Fibroblast of peridontal ligament (primary cell): Measurements from ENCODE around the gene UBASH3B.

Experiments
- DNase-seq: peaks from one replicate; pipeline ENCODE4 v3.0.0-alpha.2; 2010; ENCODE audit errors: extremely low read depth

Gene UBASH3B

DNA sequence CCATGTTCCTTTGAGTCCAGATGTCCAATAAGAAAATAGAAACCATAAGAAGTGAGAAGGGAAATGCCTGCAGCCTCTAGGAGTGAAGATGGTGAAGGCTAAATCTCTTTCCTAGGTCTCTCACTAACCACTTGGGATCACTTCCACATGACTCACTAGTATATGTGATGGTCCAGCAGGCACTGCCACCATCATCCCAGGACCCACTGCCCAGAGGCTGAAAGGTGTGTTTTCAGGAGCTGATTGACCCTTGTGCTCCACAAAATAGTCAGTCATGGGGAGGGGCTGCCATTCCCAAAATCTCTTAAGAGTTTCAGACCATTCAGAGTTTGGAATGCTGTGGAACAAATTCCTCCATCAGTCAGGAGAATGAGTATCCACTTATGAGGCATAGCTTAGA lies 22.9 kb downstream of the UBASH3B start:
- no peak for DNase-seq

DNA sequence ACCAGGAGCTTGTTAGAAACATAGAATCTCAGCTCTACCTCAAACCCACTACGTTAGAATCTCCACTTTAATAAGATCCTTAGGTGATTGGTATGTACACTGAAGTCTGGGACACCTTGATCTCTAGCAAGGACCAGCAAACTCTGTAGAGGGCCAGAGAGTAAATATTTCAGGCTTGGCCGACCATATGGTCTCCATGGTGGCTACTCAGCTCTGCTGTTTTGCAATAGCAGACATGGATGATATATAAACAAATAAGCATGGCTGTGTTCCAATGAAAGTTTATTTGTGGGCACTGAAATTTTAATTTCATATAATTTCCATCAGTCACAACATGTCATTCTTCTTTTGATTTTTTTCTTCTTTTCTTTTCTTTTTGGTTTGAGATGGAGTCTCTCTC lies 23.9 kb downstream of the UBASH3B start:
- DNase-seq = no peak

DNA sequence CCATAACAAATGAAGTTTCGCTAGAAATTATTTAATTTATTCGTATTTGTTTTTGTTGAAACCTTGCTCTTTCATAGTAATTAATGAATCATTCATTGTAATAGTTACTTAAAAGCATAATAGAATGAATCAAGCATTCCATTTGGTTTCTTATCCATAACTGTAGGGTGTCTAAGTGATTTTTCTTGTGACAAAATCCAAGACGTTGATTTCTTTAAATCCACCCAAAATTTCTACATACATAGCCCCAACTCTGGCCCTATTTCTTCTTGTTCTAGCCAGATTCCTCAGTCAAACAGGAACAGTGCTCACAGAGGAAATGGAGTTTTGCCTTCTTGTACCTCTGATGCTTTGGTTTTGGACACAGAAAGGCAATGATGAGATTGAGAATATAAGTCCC lies 25.5 kb downstream of the UBASH3B start:
- DNase-seq = no peak

DNA sequence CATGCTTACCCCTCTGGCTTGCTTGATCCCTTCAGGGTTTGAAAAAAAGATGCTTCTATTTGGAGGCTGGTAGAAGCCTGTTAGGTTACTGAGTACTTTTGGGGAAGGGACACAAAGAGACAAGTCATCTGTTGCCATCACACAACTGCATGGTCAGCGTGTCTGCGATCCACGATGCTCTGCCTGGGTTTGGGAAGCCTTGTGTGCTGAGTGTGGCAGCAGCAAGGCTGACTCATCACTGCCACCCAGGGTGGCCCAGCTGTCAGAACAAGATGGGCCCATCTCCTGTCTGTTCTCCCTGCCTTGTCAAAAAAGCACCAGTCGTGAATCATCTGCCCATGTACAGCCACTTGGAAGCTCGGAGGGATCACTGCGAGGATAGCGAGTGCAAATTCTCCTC lies 26.2 kb downstream of the UBASH3B start:
- DNase-seq = no peak

DNA sequence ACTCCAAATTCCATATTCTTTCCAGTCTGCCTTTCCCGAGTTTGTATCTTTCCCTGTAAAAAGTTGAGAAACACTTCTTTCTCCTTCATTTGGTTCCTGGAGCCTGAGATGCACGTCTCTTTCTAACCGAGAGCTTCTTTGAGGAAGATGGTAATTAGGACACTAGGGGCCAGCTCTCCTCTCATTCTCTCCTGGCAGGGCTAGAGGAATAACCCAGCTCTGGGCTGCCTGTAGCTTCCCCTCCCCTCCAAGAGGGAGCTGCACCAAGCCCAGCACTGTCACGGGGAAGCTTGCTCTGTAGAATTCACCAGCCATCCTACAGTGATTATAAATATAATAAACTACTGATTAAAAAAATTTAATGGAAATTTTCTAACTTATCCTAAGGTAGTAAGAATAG lies 26.9 kb downstream of the UBASH3B start:
- DNase-seq = no peak

DNA sequence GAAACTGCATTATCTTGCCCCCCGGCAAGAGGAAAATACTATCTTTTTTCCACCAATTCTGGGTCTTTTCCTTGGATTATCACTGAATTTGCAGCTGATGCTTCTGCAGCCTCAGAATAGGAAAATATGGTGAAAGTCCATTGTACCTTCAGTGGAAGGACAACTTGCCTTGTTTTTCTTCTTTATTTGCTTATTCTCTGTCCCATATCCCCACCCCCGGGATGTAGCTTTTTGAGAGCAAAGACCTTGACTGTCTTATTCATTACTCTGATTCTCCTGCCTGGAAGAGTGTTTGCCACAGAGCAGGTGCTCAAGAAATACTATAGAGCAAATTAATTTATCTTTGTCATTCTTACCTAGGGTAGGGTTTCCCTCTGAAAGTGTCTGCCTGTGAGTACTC lies 29.5 kb downstream of the UBASH3B start:
- no peak for DNase-seq

DNA sequence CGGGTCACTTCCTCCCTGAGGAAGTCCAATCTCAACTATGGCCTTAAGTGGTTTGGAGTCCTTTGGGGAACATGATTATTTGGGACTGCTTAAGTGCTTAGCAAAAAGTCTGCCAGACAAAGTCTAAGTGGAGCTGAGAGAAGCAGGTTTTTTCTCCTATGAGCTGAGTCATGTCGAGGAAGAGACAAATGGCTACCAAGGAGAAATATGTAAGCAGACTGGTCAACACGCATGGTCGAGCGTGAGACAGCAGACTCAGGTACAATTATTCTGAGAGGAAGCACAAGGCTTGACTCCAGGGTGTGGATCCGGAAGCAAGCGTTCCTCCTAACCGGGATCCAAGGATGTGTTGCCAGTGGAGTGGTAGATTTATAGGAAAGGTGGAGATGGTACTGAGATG lies 30.6 kb downstream of the UBASH3B start:
- peak; percentile 55 for DNase-seq

DNA sequence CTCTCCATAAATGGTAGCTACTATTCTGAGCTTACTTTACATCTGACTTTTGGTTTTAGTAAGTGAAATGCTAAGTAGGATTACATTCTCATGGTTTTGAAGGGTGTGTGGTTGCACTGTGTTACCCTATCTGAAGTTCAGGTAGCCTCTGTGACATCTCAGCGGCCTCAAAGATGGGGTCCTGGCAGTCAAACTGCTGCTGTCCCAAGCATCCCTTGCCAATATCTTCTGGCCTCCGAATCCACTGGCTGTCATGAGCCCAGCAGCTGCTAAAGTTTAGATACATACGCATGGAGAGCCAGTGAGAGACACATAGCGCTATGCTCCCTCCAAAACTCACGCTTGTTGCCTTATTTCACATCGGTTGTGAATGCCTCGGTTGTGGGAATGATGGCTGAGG lies 34.9 kb downstream of the UBASH3B start:
- DNase-seq = no peak

DNA sequence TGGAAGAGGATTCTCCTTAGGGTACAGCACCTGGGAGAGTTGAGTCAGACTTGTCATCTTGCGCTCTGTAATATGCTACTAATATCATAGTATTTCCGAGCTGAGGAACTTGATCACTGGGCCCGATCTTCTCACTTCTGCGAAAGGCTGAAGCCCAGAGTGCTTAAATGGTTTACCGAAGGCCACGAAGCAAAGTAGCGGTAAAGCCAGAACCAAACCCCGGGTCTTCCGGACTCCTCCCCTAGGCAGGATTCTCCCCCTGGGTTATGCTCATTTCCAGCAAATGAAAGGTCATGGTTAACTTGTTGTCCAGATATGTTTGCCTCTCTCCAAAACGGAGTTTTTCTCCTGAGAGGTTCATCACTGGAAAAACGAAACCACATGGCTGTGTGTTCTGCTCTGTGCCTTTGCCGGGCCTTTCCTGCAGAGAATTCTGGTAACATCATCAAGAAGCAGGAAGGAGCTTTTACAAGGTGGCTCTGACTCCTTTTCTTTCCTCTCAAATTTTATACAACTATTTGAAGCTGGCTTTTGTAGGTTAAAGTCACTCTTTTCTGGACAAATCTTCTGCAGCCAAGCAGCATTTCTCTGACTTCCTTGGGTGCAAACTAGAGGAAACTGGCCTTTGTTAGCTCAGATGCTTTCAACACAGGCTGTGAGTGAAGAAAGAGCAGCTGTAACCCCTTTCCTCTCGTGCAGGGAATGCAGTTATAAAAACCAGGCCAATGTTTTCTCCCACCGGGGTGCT lies 35.5 kb downstream of the UBASH3B start:
- DNase-seq = peak; percentile 80

DNA sequence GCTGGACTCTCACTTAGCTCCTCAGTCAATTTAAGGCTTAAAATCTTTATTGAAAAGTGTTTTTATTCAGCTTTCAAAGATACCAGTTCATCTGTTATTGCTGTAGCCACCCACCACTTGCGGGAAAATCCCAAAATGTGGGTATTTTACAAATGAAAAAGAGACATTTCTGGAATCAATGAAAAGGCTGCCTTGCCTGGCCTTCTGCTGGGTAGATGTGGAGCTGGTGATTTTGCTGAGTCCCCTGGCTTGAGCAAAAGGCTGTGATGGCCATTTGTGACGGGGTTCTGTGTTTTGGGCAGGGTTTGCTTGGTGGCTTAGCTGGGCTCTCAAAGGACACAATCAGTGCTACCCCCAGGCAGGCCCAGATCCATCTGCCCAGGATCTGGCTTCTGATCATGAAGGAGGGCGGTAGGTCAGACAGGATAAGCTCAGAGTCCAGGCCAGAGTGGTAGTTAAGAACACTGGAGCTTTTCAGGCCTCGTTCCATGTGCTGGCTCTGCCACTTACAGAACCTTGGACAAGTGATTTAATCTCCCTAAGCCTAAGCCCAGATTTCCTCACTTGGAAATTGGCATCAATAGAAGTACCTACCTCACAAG lies 36.1 kb downstream of the UBASH3B start:
- no peak for DNase-seq

DNA sequence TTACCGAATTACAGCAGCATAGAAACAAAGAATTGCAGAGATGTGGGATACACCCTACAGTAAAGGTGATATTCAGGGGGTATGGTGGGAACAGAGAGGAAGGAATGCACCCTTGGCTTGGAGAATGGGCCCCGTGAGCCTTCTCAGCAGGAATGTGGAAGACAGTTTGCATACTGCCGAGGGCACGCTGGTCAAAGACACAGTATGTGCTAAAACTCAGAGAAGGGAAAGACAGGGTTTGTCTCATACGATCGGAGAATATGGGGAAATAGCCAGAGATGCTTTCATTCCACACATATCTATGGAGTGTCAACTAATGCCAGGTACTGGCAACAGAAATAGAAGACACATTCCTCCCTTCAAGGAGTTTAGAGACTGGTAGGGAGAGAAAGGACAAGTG lies 36.9 kb downstream of the UBASH3B start:
- DNase-seq = no peak

DNA sequence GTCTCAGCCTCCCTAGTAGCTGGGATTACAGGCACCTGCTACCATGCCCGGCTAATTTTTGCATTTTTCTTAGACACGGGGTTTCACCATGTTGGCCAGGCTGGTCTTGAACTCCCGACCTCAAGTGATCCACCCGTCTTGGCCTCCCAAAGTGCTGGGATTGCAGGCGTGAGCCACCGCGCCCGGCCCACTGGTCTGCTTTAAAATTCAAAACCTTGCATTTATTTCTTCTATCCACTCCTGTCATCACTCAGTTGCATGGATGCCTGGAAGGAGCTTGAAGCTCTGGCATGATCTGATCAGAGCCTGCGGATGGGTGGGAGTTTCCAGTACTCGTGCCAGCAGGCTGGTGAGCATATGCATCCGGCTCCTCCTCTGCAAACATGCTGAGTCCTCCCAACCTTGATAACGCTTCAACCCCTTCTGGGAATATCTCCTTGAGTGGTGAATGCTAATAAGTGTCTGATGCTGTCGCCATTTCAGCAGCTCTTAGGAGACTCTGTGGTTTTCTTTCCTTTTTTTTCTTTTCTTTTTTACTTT lies 39.6 kb downstream of the UBASH3B start:
- no peak for DNase-seq

DNA sequence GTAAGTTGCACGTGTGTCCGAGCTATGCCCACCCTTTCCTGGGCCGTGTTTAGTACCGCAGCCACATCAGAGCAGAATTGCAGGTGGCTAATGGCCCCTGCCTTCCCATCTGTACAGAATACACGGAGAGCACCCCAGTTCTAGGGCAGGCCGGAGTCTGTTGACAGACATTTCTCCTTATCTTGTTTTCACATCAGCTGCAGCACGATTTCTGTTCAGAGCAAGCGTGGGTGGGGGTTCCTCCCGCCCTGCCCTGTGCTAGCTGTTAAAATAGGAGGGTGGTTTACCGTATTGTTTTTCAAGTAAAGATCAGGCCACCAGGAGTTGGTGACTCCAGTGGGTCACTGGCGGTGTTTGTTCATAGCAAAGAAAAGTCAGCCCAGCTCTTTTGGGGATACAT lies 41.1 kb downstream of the UBASH3B start:
- no peak for DNase-seq

DNA sequence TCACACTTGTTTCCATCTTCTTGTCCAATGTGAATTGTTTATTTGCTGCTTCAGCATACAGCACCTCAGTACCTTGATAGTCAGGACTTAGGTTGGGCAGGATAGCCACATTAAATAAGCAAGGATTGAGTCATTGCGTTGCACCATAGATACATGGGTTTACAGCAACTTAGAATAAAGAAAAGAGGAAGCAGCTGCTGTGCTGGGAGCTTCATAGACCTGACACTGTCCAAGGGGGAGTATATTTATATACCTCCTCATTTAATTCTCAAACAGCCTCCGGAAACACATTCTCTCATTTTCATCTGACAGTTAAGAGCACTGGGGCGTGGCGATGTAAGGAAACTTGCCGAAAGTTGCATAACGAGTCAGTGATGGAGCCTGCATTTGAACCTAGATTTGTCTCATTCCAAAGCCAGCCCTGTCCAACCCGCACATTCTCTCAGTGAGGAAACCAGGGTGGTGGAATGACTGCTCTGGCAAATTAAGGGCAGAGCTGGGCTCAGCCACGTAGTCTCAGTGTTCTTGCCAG lies 42.2 kb downstream of the UBASH3B start:
- DNase-seq = peak; percentile 57

DNA sequence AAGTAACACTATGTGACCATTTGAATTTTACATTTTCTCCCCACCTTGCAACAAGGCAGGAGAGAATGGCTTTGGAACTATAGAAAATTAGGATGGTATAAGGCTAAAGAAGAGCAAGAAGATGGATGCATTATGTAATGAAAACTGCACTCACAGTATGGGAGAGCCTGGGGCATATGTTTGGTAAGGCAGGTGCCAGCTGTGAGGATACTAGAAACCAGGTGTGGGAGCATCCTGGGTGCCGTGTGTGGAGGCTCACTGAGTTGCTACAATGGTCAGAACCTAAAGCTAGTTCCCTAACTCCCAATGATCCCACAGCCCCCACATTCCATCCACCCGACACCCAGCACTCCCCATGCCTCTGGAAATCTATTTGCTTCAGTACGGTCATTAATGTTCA lies 42.9 kb downstream of the UBASH3B start:
- DNase-seq = no peak

DNA sequence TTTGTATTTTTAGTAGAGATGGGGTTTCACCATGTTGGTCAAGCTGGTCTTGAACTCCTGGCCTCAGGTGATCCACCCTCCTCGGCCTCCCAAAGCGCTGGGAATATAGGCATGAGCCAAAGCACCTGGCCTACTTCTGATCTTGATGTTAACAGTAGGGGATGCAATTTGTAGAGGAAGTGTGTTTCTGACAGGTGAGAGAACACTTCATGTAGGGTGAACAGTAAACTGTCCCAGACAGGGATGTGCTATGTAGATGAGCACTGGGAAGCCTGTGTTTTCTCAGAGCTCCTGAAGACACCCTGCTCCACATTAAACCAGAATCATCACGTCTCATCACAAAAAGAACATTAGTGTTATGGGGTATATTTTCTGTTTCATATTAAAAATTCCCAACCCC lies 45.1 kb downstream of the UBASH3B start:
- DNase-seq = no peak

DNA sequence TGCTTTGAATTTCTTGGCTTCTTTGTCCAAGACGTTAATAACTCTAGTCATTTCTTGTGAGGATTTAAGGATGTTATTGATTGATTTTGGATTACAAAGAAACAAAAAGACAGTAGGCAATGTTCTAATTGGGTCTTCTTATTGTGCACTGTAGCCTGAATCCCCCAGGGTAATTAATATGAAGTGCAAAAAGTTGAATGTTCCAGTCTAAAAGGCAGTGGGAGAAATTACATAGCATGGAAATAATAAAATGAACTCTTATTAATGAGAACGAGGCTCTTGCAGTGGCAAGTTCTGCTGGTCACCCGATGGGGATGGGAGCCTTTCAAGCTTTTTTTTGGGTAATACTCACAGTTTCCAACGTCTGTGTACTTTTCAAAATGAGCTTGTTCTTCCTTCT lies 45.6 kb downstream of the UBASH3B start:
- no peak for DNase-seq

DNA sequence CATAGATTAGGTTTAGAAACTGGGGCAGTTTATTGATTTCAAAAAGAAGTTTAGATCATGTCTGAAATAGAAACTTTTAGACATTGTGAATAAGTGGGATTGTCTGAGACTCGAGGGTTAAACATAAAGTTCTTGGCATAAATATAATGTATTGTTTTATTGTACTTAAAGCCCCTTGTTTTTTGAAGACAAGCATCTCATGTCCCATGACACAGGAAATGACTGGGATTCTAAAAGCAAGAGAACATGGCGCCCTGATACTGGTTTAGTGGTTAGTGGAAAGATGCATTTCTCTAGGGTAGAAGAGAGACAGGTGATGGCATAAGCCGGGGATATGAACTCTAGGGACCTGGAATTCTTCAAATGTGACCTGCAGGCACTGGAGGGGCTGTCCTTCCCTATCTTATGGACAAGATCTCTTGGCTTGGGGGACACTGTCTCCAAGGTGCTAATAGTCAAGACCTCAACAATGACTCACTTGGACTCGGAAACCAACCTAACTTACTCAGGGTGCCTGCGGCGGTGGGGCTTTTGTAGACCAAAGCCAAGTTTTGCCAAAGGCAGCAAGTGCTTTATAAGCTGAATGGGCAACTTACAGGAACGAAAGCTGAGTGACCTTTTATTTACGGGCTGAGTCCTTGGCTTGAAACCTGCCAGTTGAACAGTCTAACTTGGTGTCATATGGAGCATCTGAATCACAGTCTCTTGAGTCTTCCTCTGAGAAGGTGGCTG lies 48.2 kb downstream of the UBASH3B start:
- DNase-seq = no peak

DNA sequence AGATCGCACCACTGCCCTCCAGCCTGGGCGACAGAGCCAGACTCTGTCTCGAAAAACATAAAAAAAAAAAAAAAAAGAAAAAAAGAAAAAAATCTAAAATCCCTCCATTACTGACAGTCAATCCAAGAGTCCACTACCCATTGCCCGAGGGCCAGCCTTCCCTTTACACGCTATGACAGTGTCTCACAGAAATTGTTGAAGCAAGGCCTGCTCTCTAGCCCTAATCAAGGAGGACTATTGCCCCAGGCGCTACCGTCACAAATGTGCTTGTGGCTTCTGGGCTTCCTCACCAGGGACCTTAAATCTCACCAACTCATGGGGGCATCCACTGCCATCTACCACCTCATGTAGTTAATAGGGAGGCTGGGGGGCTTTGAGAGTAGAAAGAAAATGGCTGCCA lies 49.9 kb downstream of the UBASH3B start:
- DNase-seq = no peak

DNA sequence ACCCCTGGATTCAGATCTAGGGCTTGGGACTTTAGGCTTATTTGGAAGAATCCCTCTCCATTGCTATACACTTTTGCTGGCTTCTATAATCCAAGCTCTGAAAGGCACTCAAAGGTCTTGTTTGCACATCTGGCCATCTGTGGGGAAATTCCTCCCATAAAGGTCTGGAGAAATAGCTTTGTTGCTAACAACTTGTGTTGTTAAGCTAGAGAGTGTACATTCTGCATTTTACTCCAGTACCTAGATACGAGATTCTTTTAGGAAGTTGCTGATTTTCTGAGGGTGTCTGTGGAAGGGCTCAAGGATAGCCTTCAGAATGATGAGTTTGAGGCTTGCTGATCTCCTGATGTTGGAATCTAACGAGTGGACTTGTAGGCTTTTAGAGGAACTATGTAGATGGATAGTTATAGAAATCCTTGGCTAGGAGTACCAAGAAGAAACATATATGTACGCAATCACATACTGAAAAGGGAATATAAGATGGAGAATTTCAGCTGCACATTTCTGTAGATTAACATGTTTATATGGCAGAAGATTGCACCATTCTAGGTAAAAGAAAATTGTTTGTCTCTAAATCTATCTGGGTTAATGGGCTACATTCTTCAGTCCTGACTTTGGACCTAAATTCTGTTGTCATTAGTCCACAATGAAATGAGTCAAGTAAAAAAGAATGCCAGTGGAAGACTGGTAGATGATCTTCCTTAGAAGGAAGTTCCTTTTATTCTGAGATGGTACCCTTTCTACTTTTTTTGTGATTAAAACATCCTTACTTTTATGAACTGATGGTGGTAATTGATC lies 51.0 kb downstream of the UBASH3B start:
- peak; percentile 78 for DNase-seq

DNA sequence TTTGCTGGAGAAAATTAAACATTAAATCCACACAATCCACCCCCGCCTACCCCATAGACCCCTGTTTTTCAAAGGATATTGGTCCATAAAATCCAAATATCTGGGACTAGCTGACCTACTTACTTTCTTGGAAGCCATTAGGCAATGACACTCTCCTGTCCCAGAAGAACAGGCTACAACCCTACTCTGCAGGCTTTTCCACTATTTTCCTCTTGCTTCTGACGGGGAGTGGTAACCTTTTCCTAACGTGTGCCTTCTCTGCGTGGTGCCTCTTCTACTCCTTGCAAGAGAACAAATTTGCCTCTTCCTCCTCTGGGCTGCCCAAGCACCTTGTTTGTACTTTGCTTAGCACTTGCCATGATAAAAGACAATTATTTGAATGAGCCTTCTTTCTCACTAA lies 51.6 kb downstream of the UBASH3B start:
- no peak for DNase-seq

DNA sequence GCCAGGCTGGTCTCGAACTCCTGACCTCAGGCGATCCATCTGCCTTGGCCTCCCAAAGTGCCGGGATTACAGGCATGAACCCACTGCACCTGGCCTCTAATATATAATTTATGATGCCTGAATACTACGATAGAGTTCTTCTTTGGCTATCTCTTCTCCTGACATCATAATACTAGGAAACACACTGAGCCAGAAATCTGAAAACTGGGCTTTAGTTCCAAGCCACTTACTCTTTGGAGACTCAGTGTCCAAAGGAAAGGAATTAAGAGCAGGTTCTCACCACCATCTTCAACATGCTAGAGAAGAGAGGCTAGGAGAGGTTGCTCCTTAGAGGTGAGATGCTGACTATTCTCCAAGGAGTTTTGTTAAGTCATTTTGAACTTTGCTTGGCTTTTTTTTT lies 52.4 kb downstream of the UBASH3B start:
- DNase-seq = no peak
